HG03066 (cell line): Measurements from ENCODE around the gene PERCC1.

ENCODE experiments used
- ATAC-seq: cut with Tn5 transposase; IDR thresholded peaks from one replicate; pipeline ENCODE4 v1.9.1; 2021; ENCODE audit warnings: low read depth; ENCODE audit not compliant: unreplicated experiment

Gene PERCC1

DNA sequence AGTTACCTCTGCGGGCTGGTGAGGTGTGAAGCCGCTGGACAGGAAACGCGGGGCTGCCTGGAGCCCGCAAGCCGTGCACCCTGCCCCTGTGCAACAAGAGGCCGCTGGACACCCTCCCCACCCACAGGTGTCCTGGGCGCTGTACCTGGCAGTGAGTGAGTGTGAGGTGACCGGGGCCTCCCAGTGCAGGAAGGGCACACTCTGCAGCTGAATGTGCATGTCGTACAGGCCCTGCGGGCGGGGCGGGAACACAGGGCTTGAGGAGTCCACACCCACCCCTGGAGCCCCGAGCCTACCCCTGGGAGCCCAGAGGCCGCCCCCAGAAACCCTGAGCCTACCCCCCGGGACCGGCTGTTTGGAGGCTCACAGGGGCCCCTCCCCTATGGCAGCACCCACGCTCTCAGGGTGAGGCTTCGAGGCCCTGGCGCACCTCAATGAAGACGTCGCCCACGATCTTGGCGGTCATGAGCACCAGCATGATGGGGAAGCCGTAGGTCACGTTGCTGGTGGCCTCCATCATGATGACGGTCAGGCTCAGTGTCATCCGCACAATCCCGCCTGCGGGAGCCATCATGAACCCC, 17.7 kb downstream of the PERCC1 start:
- no peak for ATAC-seq

GRCh38 chr16:1449201-1449788, 18.4 kb downstream of the PERCC1 start:
- ATAC-seq, result no peak

DNA sequence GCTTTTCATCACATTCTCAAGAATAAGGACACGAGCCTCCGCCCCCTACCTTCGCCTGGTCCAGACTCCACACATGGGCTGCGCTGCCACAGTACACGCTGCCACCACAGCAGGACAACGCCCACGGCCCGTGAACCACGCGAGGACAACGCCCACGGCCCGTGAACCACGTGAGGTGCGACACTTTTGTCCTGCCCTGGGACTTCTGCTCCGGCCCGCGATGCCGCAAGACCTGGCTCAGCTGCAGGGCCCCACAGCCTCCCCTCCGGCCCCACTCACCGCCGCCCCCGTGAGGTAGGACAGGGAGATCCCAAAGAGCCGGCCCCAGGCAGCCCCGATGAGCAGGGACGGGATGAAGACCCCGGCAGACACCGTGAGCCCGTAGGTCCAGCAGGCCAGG, 19.3 kb downstream of the PERCC1 start:
- no peak for ATAC-seq

DNA sequence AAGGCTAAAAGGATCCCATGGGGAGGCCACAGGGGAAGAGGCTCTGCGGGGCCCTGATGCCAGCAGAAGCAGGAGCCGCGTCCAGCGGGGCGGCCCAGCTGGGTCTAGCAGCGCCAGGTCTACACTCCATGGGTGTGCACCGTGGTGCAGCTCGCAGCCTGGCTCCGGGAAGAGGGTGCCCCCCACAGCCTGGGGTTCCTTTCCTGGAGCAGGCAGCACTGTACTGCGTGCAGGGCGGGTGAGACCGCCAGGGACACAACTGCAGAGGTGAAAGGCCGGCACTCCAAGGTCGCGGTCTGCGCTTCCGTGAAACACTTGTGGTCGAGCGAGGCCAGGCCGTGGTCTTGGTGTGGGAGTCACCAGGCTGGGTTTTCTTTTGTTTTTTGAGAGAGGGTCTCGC, 20.0 kb downstream of the PERCC1 start:
- no peak for ATAC-seq

GRCh38 chr16:1451702-1452392, 21.0 kb downstream of the PERCC1 start:
- ATAC-seq, result no peak

GRCh38 chr16:1452530-1452929, 21.7 kb downstream of the PERCC1 start:
- ATAC-seq, result no peak

- ATAC-seq, result no peak
These were observed 22.4 kb downstream of the PERCC1 start for GRCh38 chr16:1453316-1453715.

DNA sequence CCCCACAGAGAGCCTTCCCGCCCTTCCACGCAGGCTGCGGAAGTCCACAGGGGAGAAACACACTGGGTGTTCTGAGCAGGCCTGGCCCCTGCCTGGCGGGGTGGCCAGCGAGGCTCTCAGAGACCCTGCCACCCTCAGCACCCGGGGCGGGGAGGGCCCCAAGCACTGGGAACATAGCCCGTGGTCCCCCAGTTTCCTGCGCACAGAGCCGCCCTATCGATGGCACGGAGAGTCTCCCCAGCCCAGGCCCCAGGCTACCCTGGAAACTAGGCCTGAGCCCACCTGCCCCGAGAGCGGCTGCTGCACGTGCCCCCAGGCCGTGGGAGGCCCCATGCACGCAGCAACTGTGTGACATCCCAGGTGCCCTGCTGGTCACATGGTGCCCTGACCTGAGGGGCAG, 23.7 kb downstream of the PERCC1 start:
- no peak for ATAC-seq

GRCh38 chr16:1455190-1456171, 24.6 kb downstream of the PERCC1 start:
- no peak for ATAC-seq

- no peak for ATAC-seq
These were observed 26.1 kb downstream of the PERCC1 start for GRCh38 chr16:1456951-1457350.

DNA sequence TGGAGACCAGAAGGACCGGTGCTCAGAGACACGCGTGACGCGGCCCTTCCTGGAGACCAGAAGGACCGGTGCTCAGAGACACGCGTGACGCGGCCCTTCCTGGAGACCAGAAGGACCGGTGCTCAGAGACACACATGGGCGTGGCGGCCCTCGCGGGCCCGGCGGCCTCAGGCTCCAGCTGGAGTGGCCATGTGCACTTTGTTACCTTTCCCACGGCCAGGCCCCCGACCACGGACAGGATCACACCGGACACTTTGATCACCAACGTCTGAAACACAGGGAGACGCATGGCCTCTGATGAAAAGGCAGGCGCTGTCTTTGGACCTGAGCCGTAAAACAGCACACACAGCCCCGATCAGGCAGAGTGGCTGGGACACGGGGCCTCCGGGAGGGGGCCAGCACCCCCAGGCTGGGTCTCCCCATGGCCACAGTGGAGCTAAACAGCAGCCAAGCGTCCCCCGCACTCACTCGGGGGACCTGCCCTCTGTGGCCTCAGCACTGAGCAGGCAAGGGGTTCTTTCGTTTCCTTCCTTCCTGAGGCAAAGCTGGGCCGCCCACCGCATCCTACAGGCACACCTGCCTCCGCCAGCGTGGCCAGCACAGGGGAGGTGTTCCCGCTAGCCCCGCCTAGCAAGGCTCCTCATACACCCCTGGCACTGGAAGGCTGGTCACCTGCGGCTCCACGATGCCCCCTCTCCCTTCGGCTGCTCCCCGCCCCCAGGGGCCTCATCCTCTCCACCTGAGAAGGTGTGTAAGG, 26.8 kb downstream of the PERCC1 start:
- no peak for ATAC-seq

GRCh38 chr16:1458336-1458976, 27.6 kb downstream of the PERCC1 start:
- ATAC-seq, result no peak

DNA sequence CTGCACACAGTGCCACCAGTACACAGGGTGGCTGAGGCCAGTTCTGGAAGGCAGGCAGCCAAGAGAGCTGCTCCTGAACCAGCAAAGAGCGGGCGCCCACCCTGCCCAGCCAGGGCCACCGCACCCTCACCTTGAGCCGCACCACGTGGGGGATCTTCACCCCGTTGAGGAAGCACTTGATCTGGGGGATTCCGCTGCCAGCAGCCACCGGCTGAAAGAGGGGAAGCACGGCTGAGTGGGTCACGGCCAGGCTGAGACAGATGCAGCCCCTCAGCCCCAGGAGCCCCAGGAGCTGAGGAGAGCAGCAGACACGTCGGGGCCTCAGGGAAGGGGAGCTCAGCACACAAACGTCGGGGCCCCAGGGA, 28.1 kb downstream of the PERCC1 start:
- no peak for ATAC-seq

- no peak for ATAC-seq
These were observed 29.1 kb downstream of the PERCC1 start for GRCh38 chr16:1459967-1460366.

- no peak for ATAC-seq
These were observed 29.8 kb downstream of the PERCC1 start for GRCh38 chr16:1460602-1461138.

DNA sequence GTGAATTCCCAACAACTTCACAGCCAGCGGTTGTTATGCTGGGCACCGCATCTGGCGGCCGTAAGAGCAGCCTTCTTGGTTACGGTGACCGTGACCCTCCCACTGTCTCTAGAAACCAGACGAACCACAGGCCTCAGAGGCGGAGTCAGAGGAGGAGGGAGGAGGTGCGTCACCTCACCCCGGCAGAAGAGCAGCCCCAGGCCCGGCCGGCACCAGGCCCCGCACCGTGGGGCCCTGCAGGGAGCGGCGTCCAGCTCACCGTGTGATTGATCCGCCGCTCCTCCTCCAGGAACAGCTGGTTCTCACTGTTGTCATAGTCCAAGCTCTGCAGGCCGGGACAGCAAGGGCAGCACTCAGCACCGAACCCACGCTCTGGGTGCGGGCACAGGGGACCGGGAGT, 30.3 kb downstream of the PERCC1 start:
- ATAC-seq, result no peak

DNA sequence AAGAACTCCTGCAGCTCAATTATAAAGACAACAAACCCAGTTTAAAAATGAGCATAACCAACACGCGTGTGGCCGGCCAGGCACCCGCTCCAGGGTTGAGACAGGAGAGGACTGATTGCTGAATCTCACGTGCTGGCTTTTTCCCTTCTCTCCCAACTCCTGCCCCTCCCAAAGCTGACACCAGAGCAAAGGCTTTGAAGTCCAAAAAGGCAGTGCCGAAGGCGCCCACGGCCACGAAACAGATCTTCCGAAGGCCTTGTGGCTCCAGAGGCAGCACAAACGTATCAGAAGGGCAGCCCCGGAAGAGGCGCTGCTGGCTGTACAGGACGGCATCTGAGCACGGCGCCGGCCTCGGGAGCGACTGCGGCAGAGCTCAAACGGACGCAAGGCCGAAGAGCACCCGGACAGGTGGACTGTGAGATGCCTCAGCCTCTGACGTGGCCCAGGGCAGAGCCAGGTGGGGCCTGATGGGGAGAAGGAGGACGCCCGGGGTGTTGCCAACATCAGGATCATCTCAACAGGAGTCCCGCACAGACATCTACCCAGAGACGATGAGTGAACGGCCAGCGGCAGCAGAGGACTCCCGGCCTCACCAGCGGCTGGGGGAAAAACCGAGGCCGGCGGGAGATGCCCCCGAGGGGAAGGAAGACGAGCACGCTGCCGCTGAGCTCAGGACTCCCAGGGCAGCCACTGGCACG, 33.5 kb downstream of the PERCC1 start:
- no peak for ATAC-seq

GRCh38 chr16:1464894-1465566, 34.2 kb downstream of the PERCC1 start:
- ATAC-seq, result no peak

- no peak for ATAC-seq
These were observed 34.7 kb downstream of the PERCC1 start for GRCh38 chr16:1465567-1465915.
